ENCODE results near the gene ID4.
A peak's percentile ranks its signal among the peaks of the same experiment; 100 is the strongest.

The ID4 gene

GRCh38 chr6:19802656-19803055, 34.5 kb upstream of the ID4 start:
- no peak for DNase-seq (ENCODE audit: low read depth, low spot score)
- H3K27me3 ChIP-seq (ENCODE audit: insufficient read depth, insufficient read length), result no peaks in the 10 kb centered on the region
- H3K4me3 ChIP-seq (ENCODE audit: insufficient read length, low read depth), result no peak overlapping the region
- peaks cover 26% of the 10 kb centered on the region for H3K9me3 ChIP-seq (ENCODE audit: insufficient read depth, low read length)
- TF ChIP-seq YY1 (IDR thresholded peaks at IDR 0.05; ENCODE audit: insufficient read depth, insufficient read length), result no peak
- TF ChIP-seq SUZ12 (IDR thresholded peaks at IDR 0.05; ENCODE audit: extremely low read depth, insufficient read depth, insufficient read length), result no peak
- no peak for TF ChIP-seq ZNF274 (IDR thresholded peaks at IDR 0.05; ENCODE audit: low read depth, low read length)
- no peaks in the 10 kb centered on the region for H3K36me3 ChIP-seq (ENCODE audit: insufficient read depth, insufficient read length, low read length)
- H3K9ac ChIP-seq (ENCODE audit: insufficient read length, low read depth), result no peak overlapping the region
- no peaks in the 10 kb centered on the region for H3K4me1 ChIP-seq (ENCODE audit: insufficient read depth, insufficient read length)

- Histone ChIP-seq H3K4me1 (ENCODE audit: insufficient read depth, insufficient read length) (no peaks in the 10 kb centered on the region), H3K4me3 (ENCODE audit: insufficient read length, low read depth) (peak overlapping the region; percentile 38), H3K9ac (ENCODE audit: insufficient read length, low read depth) (no peak overlapping the region), H3K36me3 (ENCODE audit: insufficient read depth, insufficient read length, low read length) (no peaks in the 10 kb centered on the region), H3K9me3 (ENCODE audit: insufficient read depth, low read length) (peaks cover 30% of the 10 kb centered on the region), H3K27me3 (ENCODE audit: insufficient read depth, insufficient read length) (no peaks in the 10 kb centered on the region)
- no peak for TF ChIP-seq YY1 (IDR thresholded peaks at IDR 0.05; ENCODE audit: insufficient read depth, insufficient read length)
- no peak for TF ChIP-seq SUZ12 (IDR thresholded peaks at IDR 0.05; ENCODE audit: extremely low read depth, insufficient read depth, insufficient read length)
- no peak for TF ChIP-seq ZNF274 (IDR thresholded peaks at IDR 0.05; ENCODE audit: low read depth, low read length)
- DNase-seq (ENCODE audit: low read depth, low spot score), result no peak
Observed at GRCh38 chr6:19803331-19804204, 33.6 kb upstream of the ID4 start.

DNA sequence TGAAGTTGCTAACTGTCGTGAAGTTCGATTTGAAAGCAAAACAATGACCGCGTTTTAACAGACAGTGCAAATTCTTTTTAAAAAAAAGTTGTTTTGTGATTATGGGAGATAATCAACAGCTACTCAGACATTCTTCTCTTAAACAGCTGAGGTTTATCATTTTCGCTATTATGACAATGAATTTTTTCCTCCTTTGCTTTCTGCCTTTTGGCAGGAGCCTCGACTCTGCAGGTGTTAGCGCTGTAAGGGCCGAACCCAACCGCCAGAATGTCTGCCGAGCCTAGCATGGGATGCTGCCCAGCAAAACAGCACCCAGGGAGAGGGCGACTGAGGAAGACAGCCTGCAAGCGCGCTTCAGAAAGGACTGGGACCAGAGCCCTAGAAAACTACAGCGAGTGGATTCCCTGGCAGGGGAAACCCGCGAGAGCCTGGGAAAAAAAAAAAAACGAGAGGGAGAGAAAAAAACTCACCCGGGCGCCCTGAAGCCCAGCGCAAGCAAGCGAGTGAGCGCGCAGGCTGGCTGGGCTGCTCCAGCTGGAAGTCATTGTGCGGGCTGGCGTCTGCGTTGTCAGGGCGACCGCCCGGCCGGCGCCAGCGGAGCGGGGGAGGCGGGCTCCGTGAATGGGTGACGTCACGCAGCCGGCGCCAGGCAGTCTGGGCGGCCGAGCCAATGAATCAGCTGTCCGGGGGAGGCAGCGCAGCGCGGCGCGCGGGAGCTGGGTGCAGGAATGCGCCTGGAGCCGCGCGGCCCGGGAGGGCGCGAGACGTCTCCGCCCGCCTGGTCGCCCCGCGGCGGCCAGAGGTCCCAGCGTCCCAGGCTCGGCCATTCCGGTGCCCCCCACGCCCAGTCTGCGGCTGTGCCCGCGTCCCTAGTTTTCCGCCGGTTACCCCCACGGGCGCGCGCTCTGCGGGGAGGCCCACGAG, 32.7 kb upstream of the ID4 start:
- peak overlapping the region; percentile 76 for H3K9ac ChIP-seq (ENCODE audit: insufficient read length, low read depth)
- H3K36me3 ChIP-seq (ENCODE audit: insufficient read depth, insufficient read length, low read length), result no peaks in the 10 kb centered on the region
- H3K9me3 ChIP-seq (ENCODE audit: insufficient read depth, low read length), result peaks cover 30% of the 10 kb centered on the region
- no peaks in the 10 kb centered on the region for H3K27me3 ChIP-seq (ENCODE audit: insufficient read depth, insufficient read length)
- DNase-seq (ENCODE audit: low read depth, low spot score), result peak; percentile 88
- TF ChIP-seq ZNF274 (IDR thresholded peaks at IDR 0.05; ENCODE audit: low read depth, low read length) (no peak), SUZ12 (IDR thresholded peaks at IDR 0.05; ENCODE audit: extremely low read depth, insufficient read depth, insufficient read length) (no peak), YY1 (IDR thresholded peaks at IDR 0.05; ENCODE audit: insufficient read depth, insufficient read length) (no peak)
- H3K4me3 ChIP-seq (ENCODE audit: insufficient read length, low read depth), result peak overlapping the region; percentile 38
- H3K4me1 ChIP-seq (ENCODE audit: insufficient read depth, insufficient read length), result no peaks in the 10 kb centered on the region

DNA sequence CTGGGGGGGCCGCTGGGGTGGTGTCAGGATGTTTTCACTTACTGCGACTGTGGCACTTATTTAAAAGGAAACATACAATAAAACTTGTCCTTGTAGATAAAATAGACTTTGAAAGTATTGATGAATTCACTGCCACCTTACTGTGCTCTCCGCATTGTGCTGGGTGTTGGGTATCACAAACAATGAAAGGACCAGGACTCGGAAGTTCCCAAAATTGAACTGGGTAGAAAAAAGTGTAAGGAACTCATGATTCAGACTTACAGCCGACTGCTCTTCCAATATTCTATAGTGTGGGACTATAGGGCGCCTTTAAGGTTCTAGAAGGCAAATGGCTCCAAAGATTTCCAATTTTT, 32.1 kb upstream of the ID4 start:
- DNase-seq (ENCODE audit: low read depth, low spot score), result no peak
- Histone ChIP-seq H3K9me3 (ENCODE audit: insufficient read depth, low read length) (peaks cover 26% of the 10 kb centered on the region; the same call in 1 of the 2 replicates), H3K9ac (ENCODE audit: insufficient read length, low read depth) (no peak overlapping the region), H3K36me3 (ENCODE audit: insufficient read depth, insufficient read length, low read length) (no peaks in the 10 kb centered on the region), H3K27me3 (ENCODE audit: insufficient read depth, insufficient read length) (no peaks in the 10 kb centered on the region), H3K4me3 (ENCODE audit: insufficient read length, low read depth) (peak overlapping the region; percentile 11), H3K4me1 (ENCODE audit: insufficient read depth, insufficient read length) (no peaks in the 10 kb centered on the region)
- no peak for TF ChIP-seq YY1 (IDR thresholded peaks at IDR 0.05; ENCODE audit: insufficient read depth, insufficient read length)
- no peak for TF ChIP-seq SUZ12 (IDR thresholded peaks at IDR 0.05; ENCODE audit: extremely low read depth, insufficient read depth, insufficient read length)
- no peak for TF ChIP-seq ZNF274 (IDR thresholded peaks at IDR 0.05; ENCODE audit: low read depth, low read length)

DNA sequence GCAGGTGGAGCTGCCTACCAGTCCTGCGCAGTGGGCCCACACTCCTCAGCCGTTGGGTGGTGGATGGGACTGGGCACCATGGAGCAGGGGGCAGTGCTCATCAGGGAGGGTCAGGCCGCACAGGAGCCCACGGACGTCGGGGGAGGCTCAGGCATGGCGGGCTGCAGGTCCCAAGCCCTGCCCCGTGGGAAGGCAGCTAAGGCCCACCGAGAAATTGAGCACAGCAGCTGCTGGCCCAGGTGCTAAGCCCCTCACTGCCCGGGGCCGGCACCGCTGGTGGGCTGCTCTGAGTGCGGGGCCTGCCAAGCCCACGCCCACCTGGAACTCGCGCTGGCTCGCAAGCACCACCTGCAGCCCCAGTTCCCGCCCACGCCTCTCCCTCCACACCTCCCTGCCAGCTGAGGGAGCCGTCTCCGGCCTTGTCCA, 30.2 kb upstream of the ID4 start:
- Histone ChIP-seq H3K4me3 (ENCODE audit: insufficient read length, low read depth) (no peak overlapping the region), H3K9me3 (ENCODE audit: insufficient read depth, low read length) (peaks cover 26% of the 10 kb centered on the region; the same call in 1 of the 2 replicates), H3K4me1 (ENCODE audit: insufficient read depth, insufficient read length) (no peaks in the 10 kb centered on the region), H3K27me3 (ENCODE audit: insufficient read depth, insufficient read length) (no peaks in the 10 kb centered on the region), H3K36me3 (ENCODE audit: insufficient read depth, insufficient read length, low read length) (no peaks in the 10 kb centered on the region), H3K9ac (ENCODE audit: insufficient read length, low read depth) (no peak overlapping the region)
- no peak for DNase-seq (ENCODE audit: low read depth, low spot score)
- no peak for TF ChIP-seq ZNF274 (IDR thresholded peaks at IDR 0.05; ENCODE audit: low read depth, low read length)

DNA sequence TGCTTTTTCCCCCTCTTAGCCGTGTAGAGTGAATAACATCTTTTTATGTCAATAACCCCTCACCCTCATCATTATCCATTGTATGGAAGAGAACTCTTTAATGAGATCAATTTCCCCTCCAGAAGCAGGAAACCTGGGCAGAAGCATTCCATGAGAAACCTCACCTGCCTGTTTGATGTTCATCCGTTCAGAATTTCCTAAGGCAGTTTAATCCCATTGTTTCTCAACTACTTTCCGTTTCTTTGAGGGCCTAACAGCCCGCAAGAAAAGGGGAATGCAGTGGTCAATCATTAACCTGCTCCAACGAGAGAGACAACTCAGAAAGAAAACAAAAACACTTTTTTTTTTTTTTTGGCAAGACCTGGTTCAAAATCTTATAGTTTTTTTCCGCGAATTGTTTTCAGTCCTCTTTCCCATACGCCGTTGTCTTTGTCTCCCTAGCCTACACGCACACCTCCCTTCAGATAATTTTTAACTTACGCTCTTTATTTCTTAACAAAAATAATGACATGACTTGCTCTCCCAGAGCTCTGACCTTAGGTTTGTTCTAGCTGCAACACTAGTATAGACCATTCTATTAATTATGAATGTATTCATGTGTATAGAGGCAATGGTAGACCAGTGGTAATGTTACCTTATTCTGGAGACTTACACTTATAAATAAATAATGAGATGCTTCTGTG, 25.6 kb upstream of the ID4 start:
- TF ChIP-seq YY1 (IDR thresholded peaks at IDR 0.05; ENCODE audit: insufficient read depth, insufficient read length) (no peak), ZNF274 (IDR thresholded peaks at IDR 0.05; ENCODE audit: low read depth, low read length) (no peak)
- peaks cover 17% of the 10 kb centered on the region; the same call in 1 of the 2 replicates for H3K9me3 ChIP-seq (ENCODE audit: insufficient read depth, low read length)
- H3K4me3 ChIP-seq (ENCODE audit: insufficient read length, low read depth), result no peak overlapping the region
- DNase-seq (ENCODE audit: low read depth, low spot score), result no peak
- no peaks in the 10 kb centered on the region for H3K36me3 ChIP-seq (ENCODE audit: insufficient read depth, insufficient read length, low read length)
- H3K9ac ChIP-seq (ENCODE audit: insufficient read length, low read depth), result no peak overlapping the region
- no peaks in the 10 kb centered on the region for H3K4me1 ChIP-seq (ENCODE audit: insufficient read depth, insufficient read length)
- H3K27me3 ChIP-seq (ENCODE audit: insufficient read depth, insufficient read length), result no peaks in the 10 kb centered on the region

Data from NT2/D1 (cell line).